Heart left ventricle (tissue), 16 donors: ENCODE results near the gene HERC3. TPM values are rescaled to one million over a fixed set of nuclear protein-coding genes. Genes with fewer than 3 reads are reported as not detected.

Source experiments
- ATAC-seq, 4 donors: fragments of 200-7000 bp; cut with Tn5 transposase; one replicate each; pipeline ENCODE4 v1.9.1; 2020 to 2022; ENCODE audit warnings: moderate library complexity in 4 of 4, mild to moderate bottlenecking in 3 of 4, moderate number of reproducible peaks in 1 of 4
- DNase-seq, 5 donors: peaks; one replicate each; pipeline ENCODE4 v3.0.0-alpha.2; 2020
- H3K27ac ChIP-seq, 12 donors: fragments of 200-600 bp; sonication (generic) in 4 of 12; one replicate each; pipeline versions ENCODE4 v1.5.0 to v1.8.0; 2016 to 2022; ENCODE audit warnings: mild to moderate bottlenecking in 2 of 12
- H3K27me3 ChIP-seq, 9 donors: fragments of 200-600 bp; sonication (generic) in 2 of 9; one replicate each; pipeline versions ENCODE4 v1.5.1 to v1.8.0; 2016 to 2022; ENCODE audit warnings: mild to moderate bottlenecking in 3 of 9
- H3K36me3 ChIP-seq, 9 donors: fragments of 200-600 bp; sonication (generic) in 2 of 9; one replicate each; pipeline versions ENCODE4 v1.5.0 to v1.8.0; 2018 to 2022; ENCODE audit warnings: mild to moderate bottlenecking in 2 of 9
- H3K4me1 ChIP-seq, 12 donors: fragments of 200-600 bp; sonication (generic) in 4 of 12; one replicate each; pipeline versions ENCODE4 v1.5.0 to v1.8.0; 2016 to 2022; ENCODE audit warnings: mild to moderate bottlenecking in 3 of 12
- H3K4me3 ChIP-seq, 12 donors: fragments of 200-600 bp; sonication (generic) in 4 of 12; one replicate each; pipeline versions ENCODE4 v1.5.0 to v1.8.0; 2017 to 2022; ENCODE audit warnings: mild to moderate bottlenecking in 9 of 12, moderate library complexity in 4 of 12
- H3K9me3 ChIP-seq, 12 donors: fragments of 200-600 bp; sonication (generic) in 4 of 12; one replicate each; pipeline versions ENCODE4 v1.5.0 to v1.8.0; 2016 to 2022; ENCODE audit warnings: mild to moderate bottlenecking in 1 of 12
- POLR2A ChIP-seq, 2 donors: fragments of 450-650 bp; IDR thresholded peaks; one replicate each; pipeline ENCODE4 v1.6.1; 2017; ENCODE audit warnings: antibody characterized with exemption in 2 of 2, mild to moderate bottlenecking in 2 of 2, moderate library complexity in 2 of 2
- WGBS, 4 donors: extraction: QIAGEN DNeasy Blood & Tissue Kit in 2 of 4; methylation state at CpG; one replicate each; pipeline versions ENCODE4 v1.1.5 to v1.1.7; 2013 to 2018; 5-methylcytosine and 5-hydroxymethylcytosine counted together
- intact Hi-C, 10 donors: fragments of 100-400 bp; cut with DNase I; formaldehyde crosslinking; loops; one replicate each; pipeline versions ENCODE4 v1.11.1 to v1.14.2; 2022
- polyA plus RNA-seq, 2 donors: library from polyadenylated mRNA; stranded (reverse); fragments of 200-250 nt; gene quantifications; one replicate each; pipeline ENCODE4 v1.2.3, GENCODE V29; 2013
- total RNA-seq, 9 donors: library from RNA; depleted of rRNA in 2 of 9; stranded (reverse); fragments of >200 nt in 2 of 9; fragmentation: NEBNext Ultra II Directional in 3 of 9; extraction: Animal tissue kit (Norgen Biotek cat#: 25700) in 3 of 9; gene quantifications; one replicate each; pipeline versions ENCODE4 v1.1.0 to v1.2.4, GENCODE V29; 2016 to 2023
- TF ChIP-seq, protein P1 (sequence below), 12 donors: fragments of 200-600 bp; sonication (generic) in 4 of 12; IDR thresholded peaks; one replicate each; pipeline versions ENCODE4 v1.5.0 to v1.8.0; 2018 to 2022; ENCODE audit warnings: antibody characterized with exemption in 12 of 12, mild to moderate bottlenecking in 5 of 12
- donor health status: ischemic (EF 13 %, LVEDD 7.1; RV severe dilation, severe dysfunction).
- donor health status: healthy with polysubstance abuse.
- donor health status: DM: no; HTN: yes; CAD: no.
- donor health status: DM: no; HTN: no; CAD: no.
- donor health status: ischemic (EF 25% LVEDD 6.9; RV normal size, moderate dysfunction).
- donor health status: ischemic (EF 25% LVEDD 5.7; RV mildly dilated, moderate dysfunction).
- donor health status: healthy.
- donor health status: DM: yes; HTN: yes; CAD: no.
- donor health status: ischemic (EF 35%, LVEDD 5.7; RV mildly dilated, moderate dysfunction).
- donor health status: nonischemic (EF 11% LVEDD 7.7; RV severe dilation, severe dysfunction).
- donor health status: DM: yes; HTN: yes; CAD: no.
- donor health status: PGD.
- donor health status: ischemic (EF 29% LVEDD 5.4; RV normal size, mild dysfunction).
- donor health status: nonischemic (EF 23%, LVEDD 6.1; RV moderate dilation, normal function).

The HERC3 gene
- total and polyA plus RNA-seq, 11 donors: 10.4 to 66.6 (median 48.4) TPM

GRCh38 chr4:88725986-88726385, 133.7 kb downstream of the HERC3 start:
- Histone ChIP-seq H3K27me3 (no peaks in the 10 kb centered on the region), H3K36me3 (peaks cover 0 to 96% (median 70%) of the 10 kb centered on the region in 9 donors), H3K9me3 (no peaks in the 10 kb centered on the region), H3K4me3 (no peak overlapping the region), H3K27ac (no peak overlapping the region), H3K4me1 (peaks cover 5 to 59% (median 36%) of the 10 kb centered on the region in 12 donors)
- DNase-seq: no peak
- WGBS, 4 donors: 87 to 91% (median 90%) methylated on average over 2 of the region's 2 CpGs
- no peak for TF ChIP-seq POLR2A (IDR thresholded peaks at IDR 0.05)
- TF ChIP-seq, protein P1, sequence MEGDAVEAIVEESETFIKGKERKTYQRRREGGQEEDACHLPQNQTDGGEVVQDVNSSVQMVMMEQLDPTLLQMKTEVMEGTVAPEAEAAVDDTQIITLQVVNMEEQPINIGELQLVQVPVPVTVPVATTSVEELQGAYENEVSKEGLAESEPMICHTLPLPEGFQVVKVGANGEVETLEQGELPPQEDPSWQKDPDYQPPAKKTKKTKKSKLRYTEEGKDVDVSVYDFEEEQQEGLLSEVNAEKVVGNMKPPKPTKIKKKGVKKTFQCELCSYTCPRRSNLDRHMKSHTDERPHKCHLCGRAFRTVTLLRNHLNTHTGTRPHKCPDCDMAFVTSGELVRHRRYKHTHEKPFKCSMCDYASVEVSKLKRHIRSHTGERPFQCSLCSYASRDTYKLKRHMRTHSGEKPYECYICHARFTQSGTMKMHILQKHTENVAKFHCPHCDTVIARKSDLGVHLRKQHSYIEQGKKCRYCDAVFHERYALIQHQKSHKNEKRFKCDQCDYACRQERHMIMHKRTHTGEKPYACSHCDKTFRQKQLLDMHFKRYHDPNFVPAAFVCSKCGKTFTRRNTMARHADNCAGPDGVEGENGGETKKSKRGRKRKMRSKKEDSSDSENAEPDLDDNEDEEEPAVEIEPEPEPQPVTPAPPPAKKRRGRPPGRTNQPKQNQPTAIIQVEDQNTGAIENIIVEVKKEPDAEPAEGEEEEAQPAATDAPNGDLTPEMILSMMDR (IDR thresholded peaks at IDR 0.05): no peak
- no peak for ATAC-seq
- intact Hi-C loops: no loop called here

DNA sequence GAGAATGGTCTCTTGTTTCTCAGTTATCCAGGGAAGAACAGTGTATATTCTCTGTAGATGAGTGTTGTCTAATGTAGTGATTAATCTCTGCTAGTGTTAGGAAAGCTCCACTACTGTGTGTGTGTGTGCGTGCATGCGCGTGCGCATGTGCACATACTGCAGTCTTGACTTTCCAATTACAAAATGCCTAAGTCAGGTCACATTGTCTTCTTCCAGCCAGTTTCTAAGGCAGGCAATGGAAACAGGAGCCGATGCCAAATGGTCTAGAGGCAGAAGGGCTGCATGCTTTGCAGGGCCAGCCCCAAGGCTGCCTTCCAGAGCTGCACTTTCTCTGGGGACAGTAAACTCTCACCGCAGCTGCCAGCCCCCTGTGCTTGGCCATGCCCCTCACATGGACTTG, 135.9 kb downstream of the HERC3 start:
- ATAC-seq (peak; percentile 44 to 83 (median 78)), DNase-seq (peak in 3 of 5 donors; percentile 32 to 55 (median 45))
- peaks cover 0 to 38% (median 21%) of the 10 kb centered on the region in 12 donors for H3K4me1 ChIP-seq
- intact Hi-C loops: no loop called here
- no peaks in the 10 kb centered on the region for H3K27me3 ChIP-seq
- peaks cover 0 to 98% (median 91%) of the 10 kb centered on the region in 9 donors for H3K36me3 ChIP-seq
- H3K27ac ChIP-seq: peak overlapping the region in 8 of 12 donors; percentile 14 to 50 (median 26)
- H3K9me3 ChIP-seq: no peaks in the 10 kb centered on the region
- H3K4me3 ChIP-seq: no peak overlapping the region
- WGBS, 4 donors: 57 to 83% (median 70%) methylated on average over 6 of the region's 6 CpGs
- TF ChIP-seq POLR2A (IDR thresholded peaks at IDR 0.05): no peak
- TF ChIP-seq, protein P1 (IDR thresholded peaks at IDR 0.05): no peak

GRCh38 chr4:88729146-88729760, 137.0 kb downstream of the HERC3 start:
- H3K4me1 ChIP-seq: peaks cover 0 to 28% (median 16%) of the 10 kb centered on the region in 12 donors
- peak in 2 of 4 donors; percentile 25 to 40 for ATAC-seq
- TF ChIP-seq, protein P1 (IDR thresholded peaks at IDR 0.05): no peak
- no peak for TF ChIP-seq POLR2A (IDR thresholded peaks at IDR 0.05)
- H3K27me3 ChIP-seq: no peaks in the 10 kb centered on the region
- H3K27ac ChIP-seq: no peak overlapping the region
- intact Hi-C loops: no loop called here
- H3K4me3 ChIP-seq: no peak overlapping the region
- DNase-seq: no peak
- peaks cover 0 to 98% (median 82%) of the 10 kb centered on the region in 9 donors for H3K36me3 ChIP-seq
- H3K9me3 ChIP-seq: no peaks in the 10 kb centered on the region
- 70 to 78% (median 76%) methylated on average over 6 of the region's 6 CpGs for WGBS, 4 donors

GRCh38 chr4:88730811-88731210, 138.5 kb downstream of the HERC3 start:
- no peak overlapping the region for H3K27ac ChIP-seq
- peaks cover 0 to 39% (median 18%) of the 10 kb centered on the region in 12 donors for H3K4me1 ChIP-seq
- DNase-seq (no peak), ATAC-seq (no peak)
- intact Hi-C loops: no loop called here
- H3K4me3 ChIP-seq: no peak overlapping the region
- TF ChIP-seq POLR2A (IDR thresholded peaks at IDR 0.05): no peak
- TF ChIP-seq, protein P1 (IDR thresholded peaks at IDR 0.05): no peak
- 93 to 98% (median 96%) methylated on average over 5 of the region's 5 CpGs for WGBS, 4 donors
- H3K27me3 ChIP-seq: no peaks in the 10 kb centered on the region
- peaks cover 0 to 91% (median 77%) of the 10 kb centered on the region in 9 donors for H3K36me3 ChIP-seq
- H3K9me3 ChIP-seq: no peaks in the 10 kb centered on the region
